AG04450 (cell line): Measurements from ENCODE around the gene SPEF2. TPM values are rescaled to one million over a fixed set of nuclear protein-coding genes. Genes with fewer than 3 reads are reported as not detected.

Experiments
- CTCF ChIA-PET: fragments of 300-600, 350-600 bp; formaldehyde crosslinking; extraction: SDS; loops from one replicate; lab custom pipeline; 2022; ENCODE audit warnings: antibody characterized with exemption, inconsistent platforms; lab: Charles Lee
- POLR2A ChIA-PET: fragments of 350-600 bp; formaldehyde crosslinking; extraction: SDS; loops from one replicate; lab custom pipeline; 2021; ENCODE audit warnings: antibody characterized with exemption, inconsistent platforms; lab: Yijun Ruan, JAX
- DNase-seq: peaks from one replicate; pipeline ENCODE4 v3.0.0-alpha.2; 2011; ENCODE audit warnings: low read depth, low spot score
- H3K27ac ChIP-seq: one replicate; pipeline ENCODE4 v1.5.1; 2012; ENCODE audit warnings: low read depth, low read length, control low read depth
- H3K27me3 ChIP-seq: one replicate; pipeline ENCODE4 v1.6.0; 2012; ENCODE audit warnings: low read length; ENCODE audit not compliant: control insufficient read depth, insufficient read depth
- H3K4me3 ChIP-seq: 2 replicates; pipeline ENCODE4 v1.5.1; 2011; ENCODE audit warnings: mild to moderate bottlenecking, low read depth, low read length, control low read depth
- H3K9me3 ChIP-seq: 2 replicates; pipeline ENCODE4 v1.5.1; 2012; ENCODE audit warnings: low read length; ENCODE audit not compliant: control insufficient read depth, insufficient read depth
- CTCF ChIP-seq: IDR thresholded peaks from 2 replicates; pipeline ENCODE4 v1.5.1; 2011; ENCODE audit warnings: low read depth, low read length, control low read depth, inconsistent platforms
- polyA plus RNA-seq: library from polyadenylated mRNA; depleted of rRNA; stranded (reverse); fragments of >200 nt; gene quantifications from 2 replicates; pipeline ENCODE4 v1.2.3, GENCODE V29; 2011

Gene SPEF2
- polyA plus RNA-seq, 1 experiment: 4.2 TPM

- Histone ChIP-seq H3K27ac (no peak overlapping the region), H3K9me3 (no peaks in the 10 kb centered on the region), H3K4me3 (no peak overlapping the region), H3K27me3 (no peaks in the 10 kb centered on the region)
- TF ChIP-seq CTCF: no peak
- DNase-seq: no peak
- POLR2A ChIA-PET: no interaction called here
- CTCF ChIA-PET: no interaction called here
Measured at GRCh38 chr5:35788724-35789123, 171.1 kb downstream of the SPEF2 start.

GRCh38 chr5:35789732-35790456 lies 172.2 kb downstream of the SPEF2 start:
- Histone ChIP-seq H3K4me3 (no peak overlapping the region), H3K27ac (no peak overlapping the region), H3K9me3 (no peaks in the 10 kb centered on the region), H3K27me3 (no peaks in the 10 kb centered on the region)
- CTCF ChIA-PET: interaction anchor here (1.0 to 1.5 kb wide), 4 partner anchors 13 to 289 kb away, joined by 3 to 9 read pairs (median 5); partner anchors contain the start of gene SPEF2
- TF ChIP-seq CTCF: no peak
- POLR2A ChIA-PET: no interaction called here
- DNase-seq: no peak

GRCh38 chr5:35790457-35790822 lies 172.8 kb downstream of the SPEF2 start:
- TF ChIP-seq CTCF: no peak
- Histone ChIP-seq H3K27me3 (no peaks in the 10 kb centered on the region), H3K27ac (no peak overlapping the region), H3K9me3 (no peaks in the 10 kb centered on the region), H3K4me3 (no peak overlapping the region)
- POLR2A ChIA-PET: no interaction called here
- CTCF ChIA-PET: interaction anchor here (0.6 to 1.5 kb wide), 5 partner anchors 13 to 289 kb away, joined by 3 to 9 read pairs (median 5); partner anchors contain the start of gene SPEF2
- no peak for DNase-seq

- no peak for TF ChIP-seq CTCF
- Histone ChIP-seq H3K27ac (no peak overlapping the region), H3K4me3 (no peak overlapping the region), H3K27me3 (no peaks in the 10 kb centered on the region), H3K9me3 (no peaks in the 10 kb centered on the region)
- ChIA-PET POLR2A (no interaction called here), CTCF (interaction anchor here (1.8 to 2.0 kb wide), 2 partner anchors 15 to 17 kb away, joined by 5 to 9 read pairs; no protein-coding TSS in a partner anchor)
- no peak for DNase-seq
Measured at GRCh38 chr5:35794328-35794619, 176.6 kb downstream of the SPEF2 start.

GRCh38 chr5:35794684-35795375 lies 177.2 kb downstream of the SPEF2 start:
- POLR2A ChIA-PET: no interaction called here

More at GRCh38 chr5:35794684-35795375, 177.2 kb downstream of the SPEF2 start:
- no peak for TF ChIP-seq CTCF
- Histone ChIP-seq H3K27ac (no peak overlapping the region), H3K4me3 (no peak overlapping the region), H3K27me3 (no peaks in the 10 kb centered on the region), H3K9me3 (no peaks in the 10 kb centered on the region)
- CTCF ChIA-PET: interaction anchor here (1.8 to 2.0 kb wide), 2 partner anchors 16 to 18 kb away, joined by 5 to 9 read pairs; no protein-coding TSS in a partner anchor
- DNase-seq: no peak
